ENCODE measurements around the gene REV3L. TPM values are rescaled to one million over a fixed set of nuclear protein-coding genes. Genes with fewer than 3 reads are reported as not detected.

Gene REV3L
- total and polyA plus RNA-seq, 7 experiments from 2014 or later, result 8.6 to 31.8 (median 19.9) TPM

GRCh38 chr6:111276335-111276734, 206.7 kb downstream of the REV3L start:
- no peak overlapping the region for H3K4me3 Mint-ChIP-seq
- peaks cover 34 to 84% (median 79%) of the 10 kb centered on the region in 5 donors for H3K36me3 Mint-ChIP-seq
- H3K27me3 Mint-ChIP-seq, result no peaks in the 10 kb centered on the region
- H3K27ac Mint-ChIP-seq, result no peak overlapping the region
- no peaks in the 10 kb centered on the region for H3K27me3 ChIP-seq (ENCODE audit: control insufficient read depth in 2 of 2, insufficient read depth in 2 of 2, low read length in 2 of 2)
- no peak overlapping the region for H3K27ac ChIP-seq (ENCODE audit: low read depth, low read length)
- H3K9me3 Mint-ChIP-seq, result peaks cover 0 to 41% (median 26%) of the 10 kb centered on the region in 11 donors
- ATAC-seq (peak; percentile 58), DNase-seq (no peak)
- intact Hi-C loops (cut with micrococcal nuclease), result no loop called here
- peaks cover 0 to 11% (median 0%) of the 10 kb centered on the region in 7 donors for H3K4me1 Mint-ChIP-seq
- no peaks in the 10 kb centered on the region for H3K4me1 ChIP-seq (ENCODE audit: control insufficient read depth in 2 of 2, insufficient read depth in 2 of 2, low read length in 2 of 2)
- peaks cover 12 to 75% (median 14%) of the 10 kb centered on the region in 3 experiments for H3K36me3 ChIP-seq (ENCODE audit: control insufficient read depth in 2 of 3, insufficient read depth in 3 of 3, low read length in 3 of 3)
- CTCF ChIA-PET, result no interaction called here
- peaks cover 0 to 20% (median 10%) of the 10 kb centered on the region in 3 experiments for H3K9me3 ChIP-seq (ENCODE audit: control insufficient read depth in 2 of 3, low read length in 3 of 3)
- POLR2A ChIA-PET, result no interaction called here
- no peak overlapping the region for H3K4me3 ChIP-seq (ENCODE audit: low read length)

- Mint-ChIP-seq H3K4me3 (peak overlapping the region in 1 of 10 donors; percentile 12), H3K27me3 (no peaks in the 10 kb centered on the region), H3K36me3 (peaks cover 30 to 78% (median 75%) of the 10 kb centered on the region in 5 donors), H3K27ac (peak overlapping the region in 1 of 9 donors; percentile 51), H3K4me1 (peaks cover 0 to 9% (median 0%) of the 10 kb centered on the region in 7 donors), H3K9me3 (peaks cover 0 to 41% (median 26%) of the 10 kb centered on the region in 11 donors)
- Histone ChIP-seq H3K36me3 (ENCODE audit: control insufficient read depth in 2 of 3, insufficient read depth in 3 of 3, low read length in 3 of 3) (peaks cover 12 to 72% (median 14%) of the 10 kb centered on the region in 3 experiments), H3K4me1 (ENCODE audit: control insufficient read depth in 2 of 2, insufficient read depth in 2 of 2, low read length in 2 of 2) (no peaks in the 10 kb centered on the region), H3K4me3 (ENCODE audit: low read length) (no peak overlapping the region), H3K27ac (ENCODE audit: low read depth, low read length) (no peak overlapping the region), H3K27me3 (ENCODE audit: control insufficient read depth in 2 of 2, insufficient read depth in 2 of 2, low read length in 2 of 2) (no peaks in the 10 kb centered on the region), H3K9me3 (ENCODE audit: control insufficient read depth in 2 of 3, low read length in 3 of 3) (peaks cover 0 to 20% (median 10%) of the 10 kb centered on the region in 3 experiments)
- no peak for ATAC-seq
- intact Hi-C loops (cut with micrococcal nuclease), result no loop called here
- POLR2A ChIA-PET, result interaction anchor here (0.6 to 1.0 kb wide), 4 partner anchors 12 to 706 kb away, joined by 3 to 6 read pairs (median 3); a partner anchor contains a TSS
- no peak for DNase-seq
- CTCF ChIA-PET, result interaction anchor here (0.6 kb wide), 1 partner anchor 50 kb away, joined by 6 read pairs; no protein-coding TSS in a partner anchor
These were observed 208.3 kb downstream of the REV3L start for GRCh38 chr6:111274593-111275217.

- H3K9me3 ChIP-seq (ENCODE audit: control insufficient read depth in 2 of 3, low read length in 3 of 3), result peaks cover 0 to 19% (median 8%) of the 10 kb centered on the region in 3 experiments
- peaks cover 0 to 30% (median 16%) of the 10 kb centered on the region in 11 donors for H3K9me3 Mint-ChIP-seq
- peaks cover 19 to 76% (median 69%) of the 10 kb centered on the region in 5 donors for H3K36me3 Mint-ChIP-seq
- peaks cover 12 to 35% (median 22%) of the 10 kb centered on the region in 7 donors for H3K4me1 Mint-ChIP-seq
- H3K27ac ChIP-seq (ENCODE audit: low read depth, low read length), result no peak overlapping the region
- no peak overlapping the region for H3K27ac Mint-ChIP-seq
- no peak overlapping the region for H3K4me3 Mint-ChIP-seq
- intact Hi-C loops (cut with micrococcal nuclease), result no loop called here
- H3K27me3 Mint-ChIP-seq, result no peaks in the 10 kb centered on the region
- ChIA-PET POLR2A (no interaction called here), CTCF (no interaction called here)
- H3K27me3 ChIP-seq (ENCODE audit: control insufficient read depth in 2 of 2, insufficient read depth in 2 of 2, low read length in 2 of 2), result no peaks in the 10 kb centered on the region
- H3K36me3 ChIP-seq (ENCODE audit: control insufficient read depth in 2 of 3, insufficient read depth in 3 of 3, low read length in 3 of 3), result peaks cover 12 to 51% (median 14%) of the 10 kb centered on the region in 3 experiments
- no peak for ATAC-seq
- H3K4me3 ChIP-seq (ENCODE audit: low read length), result no peak overlapping the region
- no peaks in the 10 kb centered on the region for H3K4me1 ChIP-seq (ENCODE audit: control insufficient read depth in 2 of 2, insufficient read depth in 2 of 2, low read length in 2 of 2)
- DNase-seq, result no peak
These were observed 212.9 kb downstream of the REV3L start for GRCh38 chr6:111270121-111270520.

- POLR2A ChIA-PET, result no interaction called here
- peaks cover 0 to 12% (median 4%) of the 10 kb centered on the region in 3 experiments for H3K9me3 ChIP-seq (ENCODE audit: control insufficient read depth in 2 of 3, low read length in 3 of 3)
- H3K27ac Mint-ChIP-seq, result no peak overlapping the region
- no peaks in the 10 kb centered on the region for H3K4me1 ChIP-seq (ENCODE audit: control insufficient read depth in 2 of 2, insufficient read depth in 2 of 2, low read length in 2 of 2)
- intact Hi-C loops (cut with micrococcal nuclease), result loop anchor here in 1 of 2 donors (10.0 kb wide), 1 partner anchor 605 kb away; the partner anchor contains the start of gene FYN
- CTCF ChIA-PET, result no interaction called here
- H3K4me3 Mint-ChIP-seq, result no peak overlapping the region
- peaks cover 14 to 70% (median 63%) of the 10 kb centered on the region in 5 donors for H3K36me3 Mint-ChIP-seq
- DNase-seq, result no peak
- H3K27me3 Mint-ChIP-seq, result no peaks in the 10 kb centered on the region
- no peak overlapping the region for H3K27ac ChIP-seq (ENCODE audit: low read depth, low read length)
- H3K4me3 ChIP-seq (ENCODE audit: low read length), result no peak overlapping the region
- H3K9me3 Mint-ChIP-seq, result peaks cover 0 to 23% (median 11%) of the 10 kb centered on the region in 11 donors
- no peaks in the 10 kb centered on the region for H3K27me3 ChIP-seq (ENCODE audit: control insufficient read depth in 2 of 2, insufficient read depth in 2 of 2, low read length in 2 of 2)
- no peak for ATAC-seq
- peaks cover 6 to 45% (median 10%) of the 10 kb centered on the region in 3 experiments for H3K36me3 ChIP-seq (ENCODE audit: control insufficient read depth in 2 of 3, insufficient read depth in 3 of 3, low read length in 3 of 3)
- peaks cover 12 to 35% (median 22%) of the 10 kb centered on the region in 7 donors for H3K4me1 Mint-ChIP-seq
These were observed 213.5 kb downstream of the REV3L start for GRCh38 chr6:111269401-111269970.

- H3K27me3 Mint-ChIP-seq, result no peaks in the 10 kb centered on the region
- peak overlapping the region in 4 of 10 donors; percentile 25 to 39 (median 35) for H3K4me3 Mint-ChIP-seq
- peaks cover 5 to 36% (median 15%) of the 10 kb centered on the region in 3 experiments for H3K36me3 ChIP-seq (ENCODE audit: control insufficient read depth in 2 of 3, insufficient read depth in 3 of 3, low read length in 3 of 3)
- ATAC-seq (no peak), DNase-seq (no peak)
- ChIA-PET POLR2A (no interaction called here), CTCF (no interaction called here)
- no peaks in the 10 kb centered on the region for H3K27me3 ChIP-seq (ENCODE audit: control insufficient read depth in 2 of 2, insufficient read depth in 2 of 2, low read length in 2 of 2)
- H3K36me3 Mint-ChIP-seq, result peaks cover 9 to 58% (median 46%) of the 10 kb centered on the region in 5 donors
- no peaks in the 10 kb centered on the region for H3K4me1 ChIP-seq (ENCODE audit: control insufficient read depth in 2 of 2, insufficient read depth in 2 of 2, low read length in 2 of 2)
- no peak overlapping the region for H3K4me3 ChIP-seq (ENCODE audit: low read length)
- intact Hi-C loops (cut with micrococcal nuclease), result loop anchor here in 1 of 2 donors (10.0 kb wide), 1 partner anchor 607 kb away; the partner anchor contains the start of gene FYN
- no peak overlapping the region for H3K27ac ChIP-seq (ENCODE audit: low read depth, low read length)
- peaks cover 0 to 8% (median 0%) of the 10 kb centered on the region in 11 donors for H3K9me3 Mint-ChIP-seq
- peaks cover 13 to 39% (median 25%) of the 10 kb centered on the region in 7 donors for H3K4me1 Mint-ChIP-seq
- no peaks in the 10 kb centered on the region for H3K9me3 ChIP-seq (ENCODE audit: control insufficient read depth in 2 of 3, low read length in 3 of 3)
- peak overlapping the region in 1 of 9 donors; percentile 80 for H3K27ac Mint-ChIP-seq
These were observed 215.2 kb downstream of the REV3L start for GRCh38 chr6:111267764-111268333.

- no peaks in the 10 kb centered on the region for H3K27me3 ChIP-seq (ENCODE audit: control insufficient read depth in 2 of 2, insufficient read depth in 2 of 2, low read length in 2 of 2)
- H3K36me3 Mint-ChIP-seq, result peaks cover 9 to 53% (median 45%) of the 10 kb centered on the region in 5 donors
- H3K27me3 Mint-ChIP-seq, result no peaks in the 10 kb centered on the region
- peaks cover 17 to 48% (median 30%) of the 10 kb centered on the region in 7 donors for H3K4me1 Mint-ChIP-seq
- no peaks in the 10 kb centered on the region for H3K9me3 Mint-ChIP-seq
- H3K4me1 ChIP-seq (ENCODE audit: control insufficient read depth in 2 of 2, insufficient read depth in 2 of 2, low read length in 2 of 2), result no peaks in the 10 kb centered on the region
- DNase-seq (no peak), ATAC-seq (no peak)
- intact Hi-C loops (cut with micrococcal nuclease), result loop anchor here in 1 of 2 donors (10.0 kb wide), 1 partner anchor 609 kb away; the partner anchor contains the start of gene FYN
- POLR2A ChIA-PET, result interaction anchor here (1.3 kb wide), 1 partner anchor 213 kb away, joined by 3 read pairs; no protein-coding TSS in a partner anchor
- no peaks in the 10 kb centered on the region for H3K9me3 ChIP-seq (ENCODE audit: control insufficient read depth in 2 of 3, low read length in 3 of 3)
- no peak overlapping the region for H3K4me3 ChIP-seq (ENCODE audit: low read length)
- peaks cover 5 to 36% (median 17%) of the 10 kb centered on the region in 3 experiments for H3K36me3 ChIP-seq (ENCODE audit: control insufficient read depth in 2 of 3, insufficient read depth in 3 of 3, low read length in 3 of 3)
- no peak overlapping the region for H3K27ac Mint-ChIP-seq
- no peak overlapping the region for H3K4me3 Mint-ChIP-seq
- CTCF ChIA-PET, result no interaction called here
- H3K27ac ChIP-seq (ENCODE audit: low read depth, low read length), result no peak overlapping the region
These were observed 216.7 kb downstream of the REV3L start for GRCh38 chr6:111266276-111266675.
